BE2C (cell line): ENCODE measurements around the gene NQO1.

ENCODE experiments used
- DNase-seq: peaks from one replicate; pipeline ENCODE4 v3.0.0-alpha.2; 2020
- H3K27me3 ChIP-seq: fragments of 250-450 bp; sonication (Bioruptor Pico); 2 replicates; pipeline ENCODE4 v1.5.1; 2020; ENCODE audit warnings: mild to moderate bottlenecking
- H3K36me3 ChIP-seq: fragments of 250-450 bp; sonication (Bioruptor Pico); 2 replicates; pipeline ENCODE4 v1.5.1; 2020; ENCODE audit warnings: mild to moderate bottlenecking
- H3K4me1 ChIP-seq: fragments of 250-450 bp; sonication (Bioruptor Pico); 2 replicates; pipeline ENCODE4 v1.5.1; 2020
- H3K4me3 ChIP-seq: 2 replicates; pipeline ENCODE4 v1.5.1; 2011; ENCODE audit warnings: low read depth, low read length
- H3K9me3 ChIP-seq: fragments of 250-450 bp; sonication (Bioruptor Pico); 2 replicates; pipeline ENCODE4 v1.5.1; 2020
- TF ChIP-seq, protein P1 (sequence below): IDR thresholded peaks from 2 replicates; pipeline ENCODE4 v1.5.1; 2012; ENCODE audit warnings: mild to moderate bottlenecking, low read depth, low read length

The NQO1 gene

DNA sequence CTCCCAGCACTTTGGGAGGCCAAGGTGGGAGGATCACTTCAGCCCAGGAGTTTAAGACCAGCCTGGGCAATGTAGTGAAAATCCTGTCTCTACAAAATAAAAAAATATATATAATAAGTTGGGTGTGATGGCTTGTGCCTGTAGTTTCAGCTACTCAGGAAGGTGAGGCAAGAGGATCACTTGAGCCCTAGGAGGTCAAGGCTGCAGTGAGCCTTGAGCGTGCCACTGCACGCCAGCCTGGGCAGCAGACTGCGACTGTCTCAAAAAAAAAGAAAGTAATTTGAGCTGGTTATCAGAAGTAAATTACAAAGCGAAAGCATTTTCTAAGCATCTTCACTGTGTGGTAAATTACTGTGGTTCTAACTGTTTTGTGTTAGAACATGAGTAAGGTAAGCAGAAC, 66.2 kb downstream of the NQO1 start:
- Histone ChIP-seq H3K9me3 (no peaks in the 10 kb centered on the region; the same call in 1 of the 2 replicates), H3K4me1 (no peaks in the 10 kb centered on the region), H3K4me3 (no peak overlapping the region), H3K27me3 (no peaks in the 10 kb centered on the region), H3K36me3 (peaks cover 20% of the 10 kb centered on the region)
- TF ChIP-seq, protein P1, sequence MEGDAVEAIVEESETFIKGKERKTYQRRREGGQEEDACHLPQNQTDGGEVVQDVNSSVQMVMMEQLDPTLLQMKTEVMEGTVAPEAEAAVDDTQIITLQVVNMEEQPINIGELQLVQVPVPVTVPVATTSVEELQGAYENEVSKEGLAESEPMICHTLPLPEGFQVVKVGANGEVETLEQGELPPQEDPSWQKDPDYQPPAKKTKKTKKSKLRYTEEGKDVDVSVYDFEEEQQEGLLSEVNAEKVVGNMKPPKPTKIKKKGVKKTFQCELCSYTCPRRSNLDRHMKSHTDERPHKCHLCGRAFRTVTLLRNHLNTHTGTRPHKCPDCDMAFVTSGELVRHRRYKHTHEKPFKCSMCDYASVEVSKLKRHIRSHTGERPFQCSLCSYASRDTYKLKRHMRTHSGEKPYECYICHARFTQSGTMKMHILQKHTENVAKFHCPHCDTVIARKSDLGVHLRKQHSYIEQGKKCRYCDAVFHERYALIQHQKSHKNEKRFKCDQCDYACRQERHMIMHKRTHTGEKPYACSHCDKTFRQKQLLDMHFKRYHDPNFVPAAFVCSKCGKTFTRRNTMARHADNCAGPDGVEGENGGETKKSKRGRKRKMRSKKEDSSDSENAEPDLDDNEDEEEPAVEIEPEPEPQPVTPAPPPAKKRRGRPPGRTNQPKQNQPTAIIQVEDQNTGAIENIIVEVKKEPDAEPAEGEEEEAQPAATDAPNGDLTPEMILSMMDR: no peak
- DNase-seq: no peak
